ENCODE measurements around the gene CHP2.
"Not testable (repeated sequence)": the region's sequence is repeated elsewhere in the genome, so short reads cannot be mapped to it uniquely, and the experiment has no call there.

CHP2 gene

DNA sequence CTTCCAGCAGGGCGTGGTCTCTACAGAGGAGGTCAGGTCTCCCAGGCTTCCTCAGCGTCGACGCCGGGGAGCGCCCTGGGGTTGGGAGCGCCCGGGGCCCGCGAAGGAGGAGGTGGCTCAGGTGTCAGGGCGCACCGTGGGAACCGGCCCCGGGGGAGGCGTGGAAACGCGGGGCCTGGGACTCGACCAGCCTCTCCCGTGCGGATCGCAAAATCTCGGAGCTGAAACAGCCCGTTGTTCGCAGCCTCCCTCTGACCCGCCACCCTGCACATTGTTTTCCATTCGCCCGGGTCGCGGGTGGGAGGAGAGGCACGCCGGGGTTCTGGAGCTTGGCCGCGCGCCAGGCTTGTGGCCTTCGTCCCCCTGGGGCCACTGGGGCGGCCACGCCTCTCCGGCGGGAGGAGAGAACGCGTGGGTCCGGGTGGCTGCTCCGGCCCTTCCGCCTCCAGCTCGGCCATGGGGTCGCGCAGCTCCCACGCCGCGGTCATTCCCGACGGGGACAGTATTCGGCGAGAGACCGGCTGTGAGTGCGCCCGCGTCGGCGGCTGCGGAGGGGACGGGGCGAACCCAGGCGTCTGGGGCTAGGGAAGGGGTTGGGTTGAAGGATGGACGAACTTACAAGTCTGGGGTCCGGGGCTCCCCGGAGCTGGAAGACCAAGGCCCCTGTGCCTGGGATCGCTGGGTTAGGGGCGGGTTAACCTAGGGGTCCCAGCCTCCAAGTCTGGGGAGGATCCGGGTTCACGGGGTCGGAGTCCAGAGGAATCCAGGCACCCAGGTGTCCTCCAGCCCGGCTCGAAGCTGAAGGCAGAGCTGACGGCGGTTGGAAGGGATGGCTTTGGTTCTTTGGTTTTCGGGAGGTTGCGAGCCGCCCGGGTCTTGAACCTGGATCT lies at the start of gene CHP2:
TSS of gene CHP2 (plus strand) at position 433 of the 890 bp plus-strand sequence. CDS start at position 457, 24 bp downstream.
- DNase-seq (ENCODE audit: low read depth), result no peak

DNA sequence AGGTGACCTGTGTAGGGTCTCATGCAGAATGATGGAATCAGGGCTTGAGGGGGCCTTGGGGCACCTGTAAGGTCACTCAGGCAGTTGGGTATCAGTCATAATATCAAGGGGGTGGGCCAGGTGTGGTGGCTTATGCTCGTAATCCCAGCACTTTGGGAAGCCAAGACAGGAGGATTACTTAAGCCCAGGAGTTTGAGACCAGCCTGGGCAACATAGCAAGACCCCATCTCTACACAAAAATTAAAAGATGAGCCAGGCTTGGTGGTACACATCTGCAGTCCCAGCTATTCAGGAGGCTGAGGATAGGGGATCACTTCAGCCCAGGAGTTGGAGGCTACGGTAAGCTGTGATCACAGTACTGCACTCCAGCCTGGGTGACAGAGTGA lies 49.3 kb upstream of the CHP2 start:
- DNase-seq (ENCODE audit: low read depth), result no peak

DNA sequence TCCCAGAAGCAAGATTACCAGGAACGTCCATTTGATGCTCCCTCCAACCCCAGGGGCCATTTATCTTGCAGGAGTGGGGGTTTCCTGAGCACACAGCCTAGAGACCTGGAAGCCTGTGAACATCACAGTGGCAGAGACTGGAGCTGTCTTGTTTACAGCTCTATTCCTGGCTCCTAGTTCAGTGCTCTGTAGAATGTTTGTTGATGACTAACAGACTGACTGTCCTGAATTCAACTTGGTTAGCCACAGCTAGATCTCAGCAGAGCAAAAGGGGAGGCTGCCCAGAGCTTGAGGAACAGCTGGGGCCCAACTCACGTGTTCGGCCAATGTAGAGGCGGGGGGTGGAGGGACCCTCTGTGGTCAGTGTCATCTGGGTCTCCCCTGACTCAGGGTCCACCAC lies 48.4 kb upstream of the CHP2 start:
- DNase-seq (ENCODE audit: low read depth), result no peak

DNA sequence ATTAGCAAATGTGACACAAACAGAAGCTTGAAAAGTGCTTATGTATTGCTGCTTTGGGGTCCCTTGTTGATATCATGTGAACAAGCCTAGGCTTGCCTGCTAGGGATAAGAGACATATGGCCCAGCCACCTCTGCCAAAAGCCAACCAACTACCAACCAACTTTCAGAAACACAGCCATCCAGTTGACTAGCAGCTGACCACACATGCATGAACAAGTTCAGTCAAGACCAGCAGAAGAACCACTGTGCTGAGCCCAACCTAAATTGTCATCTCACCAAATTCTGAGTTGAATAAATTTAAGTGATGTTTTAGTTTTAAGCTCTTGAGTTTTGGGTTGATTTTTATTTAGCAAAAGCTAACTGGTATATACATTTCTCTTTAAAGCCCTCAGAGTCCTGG lies 45.3 kb upstream of the CHP2 start:
- no peak for DNase-seq (ENCODE audit: low read depth)

DNA sequence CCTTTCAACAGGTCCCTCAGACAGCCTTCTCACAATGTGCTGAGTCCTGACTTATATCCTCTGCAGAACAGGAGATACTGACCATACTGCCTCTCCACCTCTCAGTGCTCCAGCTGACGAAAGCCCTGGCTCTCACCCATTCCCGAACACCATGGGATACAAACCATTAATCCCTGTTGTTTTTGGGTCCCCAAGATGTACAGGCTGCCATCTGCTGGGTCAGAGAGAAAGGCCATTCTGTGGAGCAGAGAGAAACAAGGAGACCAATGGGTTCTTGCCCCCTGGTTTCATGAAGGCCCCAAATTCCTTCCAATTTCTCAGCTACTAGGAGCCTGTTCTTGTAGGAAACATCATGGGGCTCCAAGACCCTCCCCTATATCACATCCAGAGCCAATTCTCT lies 44.8 kb upstream of the CHP2 start:
- no peak for DNase-seq (ENCODE audit: low read depth)

DNA sequence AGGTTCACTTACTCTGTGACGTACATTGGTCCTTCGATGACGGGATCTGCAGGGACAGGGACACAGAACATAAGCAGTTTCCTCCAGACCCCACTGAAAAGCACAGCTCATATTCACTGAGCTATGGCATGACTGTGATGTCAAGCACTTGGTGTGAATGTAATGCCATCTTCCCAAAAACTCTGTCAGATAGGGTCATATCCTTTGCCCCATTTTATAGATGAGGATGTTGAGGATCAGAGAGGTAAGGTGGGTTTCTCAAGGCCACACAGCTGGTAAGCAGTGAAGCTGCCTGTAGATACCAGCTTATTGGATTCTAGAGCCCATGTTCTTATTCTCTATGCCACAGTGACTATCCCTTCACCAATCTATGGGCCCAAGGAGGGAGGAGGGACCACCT lies 44.3 kb upstream of the CHP2 start:
- no peak for DNase-seq (ENCODE audit: low read depth)

DNA sequence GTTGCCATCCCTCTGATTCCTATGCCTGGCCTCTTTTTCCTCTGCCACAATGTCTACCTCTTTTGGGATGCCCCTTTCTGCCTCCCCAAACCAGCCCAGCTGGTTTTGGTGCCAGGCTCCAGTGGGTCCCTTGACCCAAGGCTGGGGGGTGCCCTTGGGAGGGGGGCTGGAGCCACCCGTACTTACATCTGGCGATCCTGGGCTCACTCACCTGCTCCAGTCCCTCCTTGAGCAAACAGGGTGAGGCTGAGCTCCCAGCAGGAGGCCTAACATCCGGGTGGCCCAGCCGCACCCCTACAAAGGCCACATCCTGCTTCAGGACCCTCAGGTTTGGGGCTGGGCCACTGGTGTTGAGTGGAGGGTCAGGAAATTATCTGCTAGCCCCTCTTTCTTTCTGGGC lies 43.0 kb upstream of the CHP2 start:
- DNase-seq (ENCODE audit: low read depth), result no peak

DNA sequence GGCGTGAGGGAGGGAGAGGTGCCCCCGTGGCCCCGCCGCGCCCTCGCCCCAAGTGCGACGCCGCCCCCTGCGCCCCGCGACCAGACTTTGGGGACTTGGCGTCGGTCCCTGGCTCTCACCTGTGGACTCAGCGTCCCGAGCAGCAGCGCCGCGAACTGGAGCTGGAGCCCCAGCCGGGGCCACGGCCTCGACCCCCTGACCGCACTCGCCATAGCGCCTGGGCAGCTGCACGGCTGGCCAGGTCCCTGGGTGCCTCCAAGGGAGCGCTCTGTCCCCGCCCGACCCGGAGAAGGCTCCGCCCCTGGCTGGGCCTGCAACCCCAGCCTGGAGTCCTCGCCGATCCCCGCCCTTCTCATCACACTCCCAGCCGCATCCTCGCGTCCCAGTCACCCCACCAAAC lies 41.9 kb upstream of the CHP2 start, which contains the start of gene ERN2:
TSS of gene ERN2 (minus strand) at position 247 of the 400 bp plus-strand sequence. CDS start at position 212, 35 bp downstream.
- DNase-seq (ENCODE audit: low read depth), result no peak

DNA sequence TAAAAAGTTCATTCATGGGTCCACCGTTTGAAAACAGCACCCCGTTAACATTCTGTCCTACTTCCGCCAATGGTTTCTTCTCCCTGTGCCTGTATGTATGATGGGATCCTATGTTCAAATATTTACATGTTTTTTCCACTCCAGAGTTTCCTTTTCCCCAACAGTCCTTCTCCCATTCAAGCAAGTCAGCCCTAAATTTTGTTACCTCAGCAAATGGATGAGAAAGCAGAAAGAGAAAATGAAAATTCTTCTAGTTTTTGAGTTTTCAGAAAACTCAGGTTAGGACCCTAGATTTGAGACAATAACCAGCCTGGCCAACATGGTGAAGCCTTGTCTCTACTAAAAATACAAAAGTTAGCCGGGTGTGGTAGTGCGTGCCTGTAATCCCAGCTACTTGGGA lies 38.3 kb upstream of the CHP2 start:
- DNase-seq (ENCODE audit: low read depth), result no peak

DNA sequence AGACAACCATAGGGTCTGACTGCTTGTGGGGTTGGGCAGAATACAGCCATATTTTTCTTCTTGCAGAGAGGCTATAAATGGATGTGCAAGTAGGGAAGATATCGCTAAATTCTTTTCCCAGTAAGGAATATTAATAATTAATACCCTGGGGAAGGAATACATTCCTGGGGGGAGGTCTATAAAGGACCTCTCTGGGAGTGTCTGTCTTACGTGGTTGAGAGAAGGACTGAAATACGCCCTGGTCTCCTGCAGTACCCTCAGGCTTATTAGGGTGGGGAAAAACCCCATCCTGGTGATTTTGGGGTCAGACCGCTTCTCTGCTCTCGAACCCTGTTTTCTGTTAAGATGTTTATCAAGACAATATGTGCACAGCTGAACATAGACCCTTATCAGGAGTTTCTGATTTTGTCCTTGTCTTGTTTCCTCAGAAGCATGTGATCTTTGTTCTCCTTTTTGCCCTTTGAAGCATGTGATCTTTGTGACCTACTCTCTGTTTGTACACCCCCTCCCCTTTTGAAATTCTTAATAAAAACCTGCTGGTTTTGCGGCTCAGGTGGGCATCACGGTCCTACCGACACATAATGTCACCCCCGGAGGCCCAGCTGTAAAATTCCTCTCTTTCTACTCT lies 32.1 kb upstream of the CHP2 start:
- not testable (repeated sequence) for DNase-seq (ENCODE audit: low read depth)

DNA sequence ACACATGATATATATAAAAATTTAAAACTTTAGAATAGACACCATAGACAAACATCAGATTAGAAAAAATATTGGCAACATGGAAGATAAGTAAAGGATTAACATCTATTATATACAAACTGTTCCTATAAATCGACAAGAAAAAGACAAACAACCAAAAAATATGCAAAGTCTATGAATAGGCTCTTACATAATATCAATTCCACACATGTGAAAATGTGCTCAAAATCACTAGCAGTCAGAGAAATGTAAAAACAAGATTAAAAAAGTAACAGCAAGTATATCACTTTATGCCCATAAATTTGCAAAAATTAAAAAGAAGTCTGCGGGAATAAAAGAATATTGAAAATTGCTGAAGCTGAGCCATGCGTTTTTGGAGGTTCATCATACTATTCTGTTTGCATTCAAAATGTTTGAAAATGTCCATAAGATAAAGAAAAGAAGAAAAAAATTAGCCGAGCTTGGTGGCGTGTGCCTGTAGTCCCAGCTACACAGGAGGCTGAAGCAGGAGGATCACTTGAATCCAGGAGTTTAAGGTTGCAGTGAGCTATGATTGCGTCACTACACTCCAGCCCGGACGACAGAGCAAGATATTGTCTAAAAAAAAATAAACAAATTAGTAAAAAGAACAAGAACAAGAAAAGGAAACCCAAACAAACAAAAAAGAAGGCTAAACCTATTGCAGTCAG lies 30.6 kb upstream of the CHP2 start:
- no peak for DNase-seq (ENCODE audit: low read depth)

DNA sequence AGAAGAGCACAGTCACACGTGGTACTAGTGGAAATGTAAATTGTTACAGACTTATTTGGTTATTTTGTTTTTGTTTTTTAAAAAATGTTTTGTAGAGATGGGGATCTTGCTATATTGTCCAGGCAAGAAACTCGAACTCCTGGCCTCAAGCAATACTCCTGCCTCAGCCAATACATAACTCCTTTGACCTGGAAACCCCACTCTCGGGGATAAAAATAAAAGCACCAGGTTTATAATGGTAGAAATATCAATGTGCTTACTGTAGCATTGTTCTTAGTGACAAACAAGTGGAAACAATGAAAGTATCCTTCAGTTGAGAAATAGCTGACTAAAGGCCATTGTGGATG lies 30.1 kb upstream of the CHP2 start:
- DNase-seq (ENCODE audit: low read depth), result no peak

DNA sequence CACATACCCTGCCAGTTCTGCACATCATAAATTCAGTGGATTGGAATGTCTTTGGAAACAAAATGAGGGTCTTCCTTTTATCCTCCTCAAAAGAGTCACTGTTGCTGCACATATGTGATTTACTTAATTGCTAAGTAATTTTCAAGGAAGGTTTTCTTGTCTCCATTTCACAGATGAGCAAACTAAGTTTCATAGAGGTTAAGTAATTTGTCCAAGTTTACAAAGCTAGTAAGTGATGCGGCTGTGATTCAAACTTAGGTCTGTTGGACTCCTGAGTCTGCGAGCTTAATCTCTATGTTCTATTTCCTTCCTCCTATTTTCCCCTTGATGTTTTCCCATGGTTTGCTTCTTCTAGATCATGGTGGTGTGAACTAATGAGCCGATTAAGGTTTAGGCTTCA lies 28.1 kb upstream of the CHP2 start:
- DNase-seq (ENCODE audit: low read depth), result no peak

DNA sequence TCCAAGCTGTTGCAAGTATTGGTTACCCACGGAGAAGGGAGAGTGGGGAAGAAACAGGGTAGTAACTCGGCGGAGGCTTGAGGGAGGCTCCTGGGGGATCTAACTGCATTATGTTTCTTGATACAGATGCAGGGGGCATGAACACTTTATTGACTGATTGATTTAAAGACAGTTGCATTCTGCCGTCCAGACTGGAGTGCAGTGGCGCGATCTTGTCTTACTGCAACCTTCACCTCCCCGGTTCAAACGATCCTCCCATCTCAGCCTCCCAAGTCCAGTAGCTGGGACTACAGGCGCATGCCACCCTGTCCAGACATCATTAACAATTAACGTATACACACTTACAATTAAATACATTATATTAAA lies 26.7 kb upstream of the CHP2 start:
- no peak for DNase-seq (ENCODE audit: low read depth)

DNA sequence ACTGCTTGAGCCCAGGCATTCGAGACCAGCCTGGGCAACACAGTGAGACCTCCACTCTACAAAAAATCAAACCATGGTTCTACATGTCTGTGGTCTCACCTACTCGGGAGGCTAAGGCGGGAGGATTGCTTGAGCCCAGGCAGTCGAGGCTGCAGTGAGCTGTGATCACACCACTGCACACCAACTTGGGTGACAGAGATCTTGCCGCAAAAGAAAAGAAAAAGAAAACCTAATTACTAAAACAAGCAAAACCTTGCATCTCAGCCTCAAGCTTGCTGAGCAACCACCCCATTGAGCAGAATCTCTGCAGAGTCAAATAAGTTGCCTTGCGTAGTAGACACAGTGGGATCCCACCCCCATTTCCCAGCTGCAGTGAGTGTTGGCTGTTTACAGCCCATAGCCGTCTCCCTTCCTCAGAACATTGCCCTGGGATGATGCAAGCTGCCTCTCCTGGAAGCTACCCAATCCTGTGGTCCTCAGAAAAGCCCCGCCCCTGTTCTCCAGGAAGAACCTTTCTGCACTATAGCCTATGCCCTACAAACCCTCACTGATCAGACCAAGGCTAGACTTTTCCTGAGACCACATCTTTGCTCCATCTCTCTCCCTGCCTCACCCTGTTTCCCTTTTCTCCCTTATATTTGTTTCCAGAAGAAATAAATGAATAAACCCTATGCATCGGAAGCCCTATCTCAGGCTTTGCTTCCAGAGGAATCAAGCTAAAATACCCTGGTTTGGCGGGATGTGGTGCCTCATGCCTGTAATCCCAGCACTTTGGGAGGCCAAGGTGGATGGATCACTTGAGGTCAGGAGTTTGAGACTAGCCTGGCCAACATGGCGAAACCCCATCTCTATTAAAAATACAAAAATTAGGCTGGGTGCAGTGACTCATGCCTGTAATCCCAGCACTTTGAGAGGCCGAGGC lies 25.1 kb upstream of the CHP2 start:
- DNase-seq (ENCODE audit: low read depth), result peak; percentile 7

DNA sequence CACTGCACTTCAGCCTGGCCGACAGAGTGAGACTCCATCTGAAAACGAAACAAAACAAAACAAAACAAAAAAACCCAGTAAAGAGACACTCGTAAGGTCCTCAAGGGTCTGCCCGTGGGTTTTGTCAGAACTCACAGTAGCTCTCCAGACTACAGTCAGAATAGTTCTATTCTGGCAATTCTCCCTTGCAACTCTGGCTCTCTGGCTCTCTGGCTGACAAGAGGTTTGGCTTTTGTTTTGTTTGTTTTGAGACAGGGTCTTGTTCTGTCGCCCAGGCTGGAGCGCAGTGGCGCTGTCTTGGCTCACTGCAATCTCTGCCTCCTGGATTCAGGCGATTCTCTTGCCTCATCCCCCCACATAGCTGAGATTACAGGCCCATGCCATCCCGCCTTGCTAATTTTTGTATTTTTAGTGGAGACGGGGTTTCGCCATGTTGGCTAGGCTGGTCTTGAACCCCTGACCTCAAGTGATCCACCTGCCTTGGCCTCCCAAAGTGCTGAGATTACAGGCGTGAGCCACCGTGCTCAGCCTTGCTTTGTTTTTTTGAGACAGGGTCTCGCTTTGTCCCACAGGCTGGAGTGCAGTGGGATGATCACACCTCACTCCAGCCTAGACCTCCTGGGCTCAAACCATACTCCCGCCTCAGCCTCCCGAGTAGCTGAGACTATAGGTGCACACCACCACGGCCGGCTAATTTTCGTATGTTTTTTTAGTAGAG lies 20.5 kb upstream of the CHP2 start:
- no peak for DNase-seq (ENCODE audit: low read depth)

DNA sequence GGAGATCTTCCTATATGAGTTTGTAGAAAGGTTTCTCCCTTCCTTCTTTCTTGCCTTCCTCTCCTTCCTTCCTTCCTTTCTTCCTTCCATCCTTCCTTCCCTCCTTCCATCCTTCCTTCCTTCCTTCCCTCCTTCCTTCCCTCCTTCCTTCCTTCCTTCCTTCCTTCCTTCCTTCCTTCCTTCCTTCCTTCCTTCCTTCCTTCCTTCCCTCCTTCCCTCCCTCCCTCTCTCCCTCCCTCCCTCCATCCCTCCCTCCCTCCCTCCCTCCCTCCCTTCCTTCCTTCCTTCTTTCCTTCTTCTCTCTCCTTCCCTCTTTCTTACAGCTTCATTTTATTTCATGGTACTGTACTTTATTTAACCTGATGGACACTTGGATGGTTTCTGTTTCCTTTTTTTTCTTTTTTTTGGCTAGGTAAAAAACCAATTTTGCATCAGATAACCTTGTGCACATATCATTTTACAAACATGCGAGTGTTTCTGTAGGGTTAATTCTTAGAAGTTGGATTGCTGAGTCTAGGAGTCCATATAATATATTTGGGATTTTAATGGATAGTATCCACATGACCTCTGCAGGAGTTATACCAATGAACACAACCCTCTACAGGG lies 17.3 kb upstream of the CHP2 start:
- DNase-seq (ENCODE audit: low read depth), result not testable (repeated sequence)

DNA sequence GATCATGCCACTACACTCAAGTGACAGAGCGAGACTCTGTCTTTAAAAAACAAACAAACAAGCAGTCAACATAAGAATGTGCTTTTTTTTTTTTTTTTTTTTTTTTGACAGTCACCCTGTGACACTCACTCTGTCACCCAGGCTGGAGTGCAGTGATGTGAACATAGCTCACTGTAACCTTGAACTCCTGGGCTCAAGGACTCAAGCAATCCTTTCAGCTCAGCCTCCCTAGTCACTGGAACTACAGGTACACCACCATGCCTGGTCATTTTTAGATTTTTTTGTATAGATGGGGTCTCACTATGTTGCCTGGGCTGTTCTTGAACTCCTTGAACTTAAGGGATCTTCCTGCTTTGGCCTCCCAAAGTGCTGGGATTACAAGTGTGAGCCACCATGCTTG lies 15.3 kb upstream of the CHP2 start:
- no peak for DNase-seq (ENCODE audit: low read depth)

DNA sequence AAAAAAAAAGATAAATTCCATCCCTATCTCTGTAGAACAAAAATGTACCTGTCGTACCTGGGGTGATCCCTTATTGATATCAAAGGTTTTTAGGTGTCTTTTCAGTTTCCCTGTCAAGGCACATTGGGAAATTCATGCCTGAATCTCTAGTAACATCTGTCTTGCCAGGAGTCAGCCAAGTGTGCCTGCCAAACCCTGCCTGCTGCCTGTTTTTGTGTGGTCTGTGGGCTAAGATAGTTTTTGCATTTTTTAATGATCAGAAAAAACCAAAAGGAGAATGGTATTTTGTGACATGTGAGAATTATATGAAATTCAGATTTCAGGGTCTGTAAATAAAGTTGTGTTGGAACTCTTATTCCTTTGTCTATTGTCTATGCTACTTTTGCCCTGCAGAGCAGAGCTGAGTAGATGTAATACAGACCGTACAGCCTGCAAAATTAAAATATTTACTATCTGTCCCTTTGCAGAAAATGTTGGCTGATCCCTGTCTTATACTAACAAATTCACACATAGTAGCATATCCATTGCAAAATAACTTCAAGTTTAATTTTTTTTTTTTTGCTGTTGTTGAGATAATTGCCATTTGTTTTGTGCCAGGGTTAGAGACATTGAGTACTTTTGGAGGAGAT lies 13.0 kb upstream of the CHP2 start:
- no peak for DNase-seq (ENCODE audit: low read depth)

DNA sequence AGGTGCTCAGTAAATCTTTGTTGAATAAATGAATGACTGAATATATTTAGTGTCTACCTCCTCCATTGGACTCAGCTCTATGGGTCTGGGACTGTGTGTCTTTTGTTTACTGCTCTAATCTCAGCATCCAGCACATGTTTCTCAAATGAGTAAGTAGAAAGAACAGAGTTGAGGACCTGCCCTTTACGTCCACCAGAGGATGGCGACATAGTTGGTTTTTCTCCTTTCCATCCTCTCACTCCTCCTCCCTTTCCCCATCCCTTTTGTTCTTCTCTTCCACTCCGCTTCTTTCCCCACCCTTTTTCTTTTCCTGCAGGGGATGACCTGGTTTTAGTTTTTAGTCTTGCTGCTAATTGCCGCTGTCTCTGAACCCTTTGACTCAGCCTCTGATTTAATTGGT lies 12.1 kb upstream of the CHP2 start:
- DNase-seq (ENCODE audit: low read depth), result no peak

DNA sequence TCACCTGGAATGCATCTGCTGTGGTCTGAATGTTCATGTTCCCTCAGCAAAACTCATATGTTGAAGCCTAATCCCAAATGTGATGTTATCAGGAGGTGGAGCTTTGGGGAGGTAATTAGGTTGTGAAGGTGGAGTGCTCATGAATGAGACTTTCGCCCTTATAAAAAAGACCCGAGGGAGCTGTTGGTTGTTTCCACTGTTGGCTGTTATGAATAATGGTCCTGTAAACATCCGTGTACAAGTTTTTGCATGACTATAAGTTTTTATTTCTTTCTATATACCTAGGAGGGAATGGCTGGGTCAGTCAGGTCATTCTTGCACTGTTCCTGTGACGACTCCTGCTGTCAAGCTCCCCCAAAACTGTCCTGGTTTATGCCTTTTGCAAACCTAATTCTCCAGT lies 9.6 kb upstream of the CHP2 start:
- no peak for DNase-seq (ENCODE audit: low read depth)

All from CMK (cell line).